MV-4-11 (cell line): ENCODE results near the gene USP10.
A peak's percentile ranks its signal among the peaks of the same experiment; 100 is the strongest.

ENCODE experiments used
- DNase-seq: peaks from one replicate; lab custom pipeline; 2025; lab: John Stamatoyannopoulos, UW

Gene USP10

GRCh38 chr16:84774810-84775209 lies 75.0 kb downstream of the USP10 start:
- peak; percentile 83 for DNase-seq

DNA sequence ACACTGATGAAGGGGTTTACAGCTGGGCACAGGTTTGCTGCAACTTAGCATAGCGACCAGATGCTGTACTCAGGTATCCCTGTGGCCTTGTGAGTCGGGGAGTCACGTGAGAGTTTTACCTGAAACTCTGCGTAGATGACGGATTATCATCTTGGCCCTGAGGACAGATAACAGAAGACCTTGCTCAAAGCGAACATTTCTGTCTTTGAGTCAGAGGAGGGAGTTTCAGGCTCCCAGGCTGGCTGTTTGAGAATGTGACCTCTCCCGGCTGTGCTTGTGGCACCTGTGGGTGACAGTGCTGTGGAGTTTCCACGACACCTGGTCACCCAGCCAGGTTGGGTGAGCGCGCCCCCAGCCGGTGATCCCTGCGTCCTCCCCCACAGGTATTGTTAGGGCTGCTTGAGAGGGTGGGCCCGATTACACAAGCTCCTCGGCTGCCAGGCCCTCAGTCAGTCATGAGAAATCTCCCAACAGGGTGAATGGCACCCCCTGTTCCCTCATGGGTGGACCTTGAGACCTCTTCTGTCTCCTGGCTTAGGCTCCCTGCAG lies 75.5 kb downstream of the USP10 start:
- no peak for DNase-seq

GRCh38 chr16:84777435-84777834 lies 77.6 kb downstream of the USP10 start:
- DNase-seq = no peak

GRCh38 chr16:84778720-84779119 lies 78.9 kb downstream of the USP10 start:
- DNase-seq = no peak

- DNase-seq = no peak
Observed at GRCh38 chr16:84780063-84780462, 80.3 kb downstream of the USP10 start.

DNA sequence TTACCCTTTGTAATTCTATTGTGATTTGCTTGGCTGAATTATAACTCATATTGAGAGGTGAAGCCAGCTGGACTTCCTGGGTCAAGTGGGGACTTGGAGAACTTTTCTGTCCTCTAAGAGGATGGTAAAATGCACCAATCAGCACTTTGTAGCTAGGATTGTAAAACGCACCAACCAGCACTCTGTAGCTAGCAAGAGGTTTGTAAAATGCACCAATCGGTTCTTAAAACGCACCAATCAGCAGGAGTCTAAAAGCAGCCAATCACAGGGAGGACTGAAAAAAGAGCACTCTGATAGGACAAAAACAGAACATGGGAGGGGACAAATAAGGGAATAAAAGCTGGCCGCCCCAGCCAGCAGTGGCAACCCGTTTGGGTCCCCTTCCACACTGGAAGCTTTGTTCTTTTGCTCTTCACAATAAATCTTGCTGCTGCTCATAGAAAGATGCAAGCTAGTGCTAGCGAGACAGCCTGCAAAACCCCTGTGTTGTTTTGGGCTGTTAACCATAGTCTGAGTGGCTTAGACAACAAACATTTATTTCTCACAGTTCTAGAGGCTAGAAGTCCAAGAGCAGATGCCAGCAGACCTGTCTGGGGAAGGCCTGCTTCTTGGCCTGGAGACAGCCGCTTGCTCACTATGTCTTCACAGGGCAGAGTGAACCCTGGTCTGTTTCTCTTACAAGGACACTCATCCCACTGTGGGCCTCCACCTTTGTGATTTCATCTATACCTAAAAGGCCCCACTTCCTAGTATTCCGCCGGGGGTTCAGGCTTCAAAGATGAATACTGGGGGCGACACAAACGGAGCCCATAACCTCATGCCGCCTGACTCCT lies 81.0 kb downstream of the USP10 start:
- DNase-seq = no peak

GRCh38 chr16:84782846-84783245 lies 83.0 kb downstream of the USP10 start:
- DNase-seq = no peak

GRCh38 chr16:84785843-84786581 lies 86.2 kb downstream of the USP10 start:
- DNase-seq = no peak

DNA sequence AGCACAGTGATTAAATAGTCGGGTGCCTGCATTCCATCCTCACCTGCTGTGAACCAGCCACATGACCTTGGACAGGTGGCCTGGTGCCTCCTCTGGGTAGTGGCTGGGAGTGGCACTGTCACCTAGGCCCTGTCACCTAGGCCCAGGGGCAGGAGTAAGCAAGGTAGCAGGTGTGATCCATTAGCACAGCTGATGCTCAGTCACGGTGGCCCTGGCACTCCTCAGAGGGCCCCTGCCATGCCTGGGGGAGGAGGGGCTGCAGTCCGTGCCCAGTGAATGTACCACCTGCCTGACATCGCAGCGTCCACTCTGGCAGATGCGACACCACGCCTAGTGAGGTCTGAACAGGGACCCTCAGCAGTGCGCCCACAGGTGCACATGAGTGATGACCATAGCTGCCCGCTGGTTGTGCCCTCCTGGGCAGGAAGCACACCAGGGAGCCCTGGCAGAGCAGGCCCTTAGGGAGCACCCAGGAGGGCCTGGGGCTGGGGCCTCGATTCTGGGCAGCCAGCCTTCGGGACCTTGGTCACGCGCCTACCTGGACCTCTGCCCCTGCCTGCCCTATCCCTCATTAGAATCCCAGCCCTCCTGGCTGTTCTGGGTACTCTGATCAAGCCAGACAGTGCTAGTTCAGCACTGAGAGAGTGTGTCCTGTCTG lies 86.9 kb downstream of the USP10 start:
- no peak for DNase-seq

- DNase-seq = no peak
Observed at GRCh38 chr16:84787263-84787622, 87.4 kb downstream of the USP10 start.

GRCh38 chr16:84788920-84789391 lies 89.2 kb downstream of the USP10 start:
- no peak for DNase-seq

DNA sequence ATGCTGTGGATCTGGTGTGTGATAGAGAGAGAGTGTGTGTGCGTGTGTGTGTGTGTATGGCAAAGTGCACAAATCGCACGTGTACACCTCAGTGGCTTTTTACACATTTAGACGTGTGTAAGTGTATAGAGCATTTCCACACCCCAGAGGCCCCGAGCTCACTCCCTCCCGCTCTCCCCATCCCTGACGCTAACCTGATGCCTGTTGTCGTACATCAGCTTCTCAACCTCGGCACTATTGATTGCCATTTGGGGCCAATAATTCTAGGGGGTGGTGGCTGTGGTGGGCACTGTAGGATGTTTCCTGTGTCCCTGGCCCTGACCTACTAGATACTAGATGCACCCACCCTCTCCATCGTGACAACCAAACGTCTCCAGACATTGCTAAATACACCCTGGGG lies 89.6 kb downstream of the USP10 start:
- DNase-seq = no peak

DNA sequence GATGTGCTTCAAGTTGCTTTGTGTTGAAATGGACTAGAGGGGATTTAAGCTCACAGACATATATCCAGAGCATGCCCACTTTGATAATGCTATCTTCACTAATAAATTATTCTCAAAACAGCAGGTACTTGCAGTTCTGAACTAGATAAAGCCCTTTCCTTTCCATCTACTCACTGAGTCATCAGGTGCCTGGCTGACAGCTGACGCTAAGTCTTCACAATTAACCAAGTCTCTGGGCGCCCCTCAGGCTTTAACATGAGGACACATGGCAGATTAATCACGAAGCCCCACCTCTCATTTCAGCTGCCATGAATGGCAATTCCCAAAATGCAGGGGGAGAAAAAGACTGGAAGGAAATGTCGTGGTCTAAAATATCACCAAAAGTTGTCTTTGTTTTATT lies 90.5 kb downstream of the USP10 start:
- DNase-seq = no peak

DNA sequence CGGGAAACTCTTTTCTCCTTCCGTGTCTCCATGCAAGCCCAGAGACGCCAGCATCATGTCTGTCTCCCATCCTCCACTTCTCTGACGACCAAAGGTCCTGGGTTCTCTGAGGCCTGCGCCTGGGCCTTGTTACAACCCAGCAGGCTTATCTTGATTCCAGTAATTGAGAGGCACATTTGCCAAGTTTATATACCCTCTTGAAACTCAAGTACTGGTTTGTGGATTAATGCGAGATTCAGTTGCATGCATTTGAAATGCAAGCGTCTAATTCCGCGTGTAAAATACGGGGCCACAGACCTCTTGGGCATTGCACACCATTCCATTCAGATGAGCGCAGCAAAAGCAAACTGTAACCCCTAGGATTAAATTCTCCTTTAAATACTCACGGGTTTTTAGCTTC lies 91.3 kb downstream of the USP10 start:
- no peak for DNase-seq

- no peak for DNase-seq
Observed at GRCh38 chr16:84791501-84791900, 91.7 kb downstream of the USP10 start.

GRCh38 chr16:84794186-84794585 lies 94.4 kb downstream of the USP10 start:
- peak; percentile 23 for DNase-seq

DNA sequence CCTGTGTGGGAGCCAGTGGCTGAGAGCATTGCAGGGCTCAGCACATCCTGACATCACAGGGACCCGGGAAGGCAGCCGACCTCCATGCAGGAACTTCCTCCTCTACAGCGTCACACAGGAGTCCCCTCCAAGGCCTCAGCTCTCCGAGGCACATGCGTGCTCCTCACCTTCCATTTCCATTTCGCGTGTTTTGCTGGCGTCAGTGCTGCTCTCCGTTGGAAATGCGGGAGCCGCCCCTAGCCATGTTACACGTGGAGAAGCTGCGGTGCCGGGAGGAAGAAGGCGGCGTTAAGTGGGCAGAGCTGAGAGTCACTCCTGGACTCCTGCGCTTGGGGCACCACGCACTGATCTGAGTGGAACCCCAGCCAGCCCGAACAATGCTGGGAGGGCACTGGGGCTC lies 94.8 kb downstream of the USP10 start:
- no peak for DNase-seq

- DNase-seq = no peak
Observed at GRCh38 chr16:84795329-84796053, 95.7 kb downstream of the USP10 start.

DNA sequence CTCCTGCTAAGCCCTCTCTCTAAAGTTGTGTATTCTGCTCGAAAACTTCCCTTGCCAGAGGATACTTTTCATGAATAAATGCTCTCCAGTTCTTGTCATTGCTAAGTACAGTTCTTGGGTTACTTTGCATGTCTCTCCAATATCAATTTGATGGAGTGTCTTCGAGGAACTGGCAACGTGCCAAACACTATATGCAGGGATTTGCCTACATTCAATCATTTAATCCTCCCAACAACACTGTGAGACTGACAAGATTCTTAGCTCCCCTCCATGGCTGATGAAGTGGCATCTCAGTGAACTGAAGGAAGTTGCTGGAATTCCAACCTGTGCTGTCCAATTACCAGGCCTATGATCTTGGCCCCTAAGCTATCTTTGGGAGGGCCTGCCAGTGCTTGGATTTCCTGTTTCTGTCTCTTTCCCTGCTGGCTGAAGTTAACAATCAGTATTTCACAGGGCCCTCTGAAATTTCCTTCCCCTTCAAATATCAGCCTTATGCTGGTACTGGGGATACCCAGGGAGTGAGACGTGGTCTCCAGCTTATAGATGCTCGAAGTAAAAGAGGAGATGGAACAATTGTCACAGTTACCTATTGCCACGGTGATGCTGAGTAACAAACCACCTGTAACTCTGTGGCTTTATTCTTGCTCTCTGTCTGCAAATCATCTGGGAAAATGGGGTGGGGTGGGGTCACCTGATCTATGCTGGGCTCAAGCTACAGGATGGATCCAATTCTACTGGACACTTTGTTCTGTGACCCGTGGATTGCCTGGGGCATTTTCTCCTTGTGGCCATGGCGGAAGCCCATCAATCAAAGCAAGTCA lies 100.6 kb downstream of the USP10 start:
- no peak for DNase-seq

GRCh38 chr16:84803146-84803545 lies 103.3 kb downstream of the USP10 start:
- no peak for DNase-seq

DNA sequence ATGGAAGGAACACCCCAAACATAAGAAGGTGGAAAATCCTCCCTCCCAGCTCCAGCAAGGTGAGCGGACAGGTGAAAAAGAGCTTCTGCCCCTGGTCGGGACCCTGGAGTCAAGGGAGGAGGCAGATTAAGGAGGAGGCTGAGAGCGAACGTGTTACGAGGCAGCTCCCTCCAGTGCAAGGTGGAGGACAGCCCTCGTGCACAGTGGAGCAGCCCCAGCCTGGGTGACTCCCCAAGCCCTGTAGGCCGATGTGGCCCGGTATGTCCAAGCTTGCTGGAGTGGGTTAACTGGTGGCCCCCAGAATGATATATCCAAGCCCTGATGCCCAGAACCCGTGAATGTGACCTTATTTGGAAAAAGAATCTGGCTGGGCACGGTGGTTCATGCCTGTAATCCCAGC lies 104.5 kb downstream of the USP10 start:
- no peak for DNase-seq
